Neuronal stem cell (in vitro differentiated cells): ENCODE results near the gene MAT1A.

ENCODE experiments used
- DNase-seq: peaks from one replicate; pipeline ENCODE4 v3.0.0-alpha.2; 2013; ENCODE audit warnings: low spot score
- H2AFZ ChIP-seq: one replicate; pipeline ENCODE4 v1.6.1; 2013; ENCODE audit warnings: mild to moderate bottlenecking, low read length, inconsistent platforms
- H2AK5ac ChIP-seq: 2 replicates; pipeline ENCODE4 v1.6.1; 2013; ENCODE audit warnings: low read depth, mild to moderate bottlenecking, inconsistent platforms, low read length, moderate library complexity, mixed read lengths
- H2BK120ac ChIP-seq: 2 replicates; pipeline ENCODE4 v1.6.1; 2013; ENCODE audit warnings: low read depth, mild to moderate bottlenecking, inconsistent platforms, low read length, moderate library complexity, mixed read lengths
- H2BK12ac ChIP-seq: one replicate; pipeline ENCODE4 v1.6.1; 2013; ENCODE audit warnings: low read length, inconsistent platforms
- H2BK15ac ChIP-seq: 2 replicates; pipeline ENCODE4 v1.6.1; 2013; ENCODE audit warnings: mild to moderate bottlenecking, low read length, inconsistent platforms, mixed read lengths
- H2BK5ac ChIP-seq: one replicate; pipeline ENCODE4 v1.6.1; 2013; ENCODE audit warnings: inconsistent platforms, mild to moderate bottlenecking, low read length, moderate library complexity
- H3K14ac ChIP-seq: one replicate; pipeline ENCODE4 v1.6.1; 2013; ENCODE audit warnings: low read length, inconsistent platforms
- H3K18ac ChIP-seq: 2 replicates; pipeline ENCODE4 v1.6.1; 2013; ENCODE audit warnings: low read length, inconsistent platforms
- H3K23ac ChIP-seq: 2 replicates; pipeline ENCODE4 v1.6.1; 2013; ENCODE audit warnings: low read depth, mild to moderate bottlenecking, mixed read lengths, low read length, inconsistent platforms; ENCODE audit not compliant: poor library complexity
- H3K27ac ChIP-seq: replicated peaks from 3 replicates; pipeline ENCODE4 v1.5.1; 2013; ENCODE audit warnings: low read length, inconsistent platforms
- H3K27me3 ChIP-seq, 3 experiments: 2 replicates each; pipeline ENCODE4 v1.6.1; 2013; ENCODE audit warnings: low read length in 3 of 3, mild to moderate bottlenecking in 2 of 3, inconsistent platforms in 1 of 3, low read depth in 1 of 3, mixed read lengths in 1 of 3, moderate library complexity in 1 of 3; ENCODE audit not compliant: control insufficient read depth in 3 of 3, insufficient read depth in 3 of 3
- H3K36me3 ChIP-seq, 2 donors: replicated peaks in 1 of 2; 2 replicates each; pipeline ENCODE4 v1.6.1; 2013; ENCODE audit warnings: low read length in 2 of 2; ENCODE audit not compliant: control insufficient read depth in 2 of 2, insufficient read depth in 2 of 2
- H3K4ac ChIP-seq: 2 replicates; pipeline ENCODE4 v1.6.1; 2013; ENCODE audit warnings: inconsistent platforms, mild to moderate bottlenecking, low read length, moderate library complexity
- H3K4me1 ChIP-seq, 2 donors: 1 replicate in 1 of 2; 2 replicates in 1 of 2; pipeline ENCODE4 v1.6.1; 2013; ENCODE audit warnings: low read length in 2 of 2, low read depth in 1 of 2; ENCODE audit not compliant: control insufficient read depth in 2 of 2, insufficient read depth in 1 of 2
- H3K4me2 ChIP-seq: one replicate; pipeline ENCODE4 v1.6.1; 2013; ENCODE audit warnings: mild to moderate bottlenecking, low read length, inconsistent platforms; ENCODE audit not compliant: insufficient read depth, poor library complexity, severe bottlenecking
- H3K4me3 ChIP-seq, 2 donors: 2 replicates each; pipeline ENCODE4 v1.5.1; 2013; ENCODE audit warnings: low read length in 2 of 2, mild to moderate bottlenecking in 2 of 2, inconsistent platforms in 1 of 2, moderate library complexity in 1 of 2
- H3K79me1 ChIP-seq: one replicate; pipeline ENCODE4 v1.6.1; 2013; ENCODE audit warnings: low read depth, mild to moderate bottlenecking, inconsistent platforms, low read length, moderate library complexity
- H3K9ac ChIP-seq: one replicate; pipeline ENCODE4 v1.6.1; 2013; ENCODE audit warnings: mild to moderate bottlenecking, low read depth, low read length, inconsistent platforms; ENCODE audit not compliant: poor library complexity
- H3K9me3 ChIP-seq, 2 donors: replicated peaks in 1 of 2; 2 replicates each; pipeline versions ENCODE3 to v1.6.1; 2013; ENCODE audit warnings: low read length in 2 of 2, mild to moderate bottlenecking in 2 of 2, inconsistent platforms in 1 of 2, low read depth in 1 of 2, mixed read lengths in 1 of 2, moderate library complexity in 1 of 2; ENCODE audit not compliant: control insufficient read depth in 2 of 2, insufficient read depth in 1 of 2
- H4K8ac ChIP-seq: one replicate; pipeline ENCODE4 v1.6.1; 2013; ENCODE audit warnings: low read depth, mild to moderate bottlenecking, inconsistent platforms, low read length, moderate library complexity
- H4K91ac ChIP-seq: one replicate; pipeline ENCODE4 v1.6.1; 2013; ENCODE audit warnings: low read length, low read depth, mild to moderate bottlenecking, inconsistent platforms; ENCODE audit not compliant: poor library complexity
- WGBS, 2 donors: extraction: QIAGEN DNeasy Blood & Tissue Kit; methylation state at CpG; one replicate each; pipeline ENCODE4 v1.1.7; 2013; ENCODE audit warnings: missing lambda C conversion rate in 2 of 2, mixed read lengths in 1 of 2; ENCODE audit not compliant: insufficient read length in 2 of 2, insufficient replicate concordance in 1 of 2; ENCODE audit errors: extremely low coverage in 2 of 2; 5-methylcytosine and 5-hydroxymethylcytosine counted together

The MAT1A gene

DNA sequence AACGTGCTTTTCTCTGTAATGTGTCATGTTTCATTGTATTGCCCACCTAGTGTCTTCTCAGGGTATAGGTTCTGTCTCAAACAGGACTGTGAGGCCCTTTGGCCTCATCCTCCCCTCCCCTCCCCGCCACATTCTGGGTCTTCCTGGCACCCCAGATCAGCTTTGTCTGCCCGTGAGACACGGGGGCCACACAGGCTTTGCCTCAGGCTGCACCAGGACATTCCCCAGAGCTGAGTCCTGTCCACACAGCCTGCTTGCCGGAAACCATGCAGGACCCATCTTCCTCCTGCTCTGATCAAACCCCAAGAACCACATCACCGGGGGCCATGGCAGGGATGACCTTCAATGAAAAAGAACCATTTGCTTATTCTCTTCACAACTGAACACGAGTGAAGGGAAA lies 18.6 kb downstream of the MAT1A start:
- Histone ChIP-seq H3K4me3 (no peak overlapping the region), H3K18ac (no peak overlapping the region), H4K91ac (no peak overlapping the region), H3K79me1 (no peaks in the 10 kb centered on the region), H3K14ac (no peak overlapping the region), H3K27me3 (peaks cover 0 to 3% (median 0%) of the 10 kb centered on the region in 3 experiments), H2BK15ac (no peak overlapping the region), H3K23ac (no peak overlapping the region), H4K8ac (no peak overlapping the region), H3K9ac (no peak overlapping the region), H3K36me3 (no peaks in the 10 kb centered on the region), H3K4me2 (no peak overlapping the region), H3K27ac (no peak overlapping the region), H2BK120ac (no peak overlapping the region), H3K4ac (no peak overlapping the region), H2BK12ac (no peak overlapping the region), H3K9me3 (no peaks in the 10 kb centered on the region), H2AK5ac (no peak overlapping the region), H2AFZ (no peak overlapping the region), H3K4me1 (peaks cover 8 to 9% of the 10 kb centered on the region in 2 donors), H2BK5ac (no peak overlapping the region)
- WGBS, 2 donors = no CpG with 5 or more reads among the region's 7 CpGs
- no peak for DNase-seq

DNA sequence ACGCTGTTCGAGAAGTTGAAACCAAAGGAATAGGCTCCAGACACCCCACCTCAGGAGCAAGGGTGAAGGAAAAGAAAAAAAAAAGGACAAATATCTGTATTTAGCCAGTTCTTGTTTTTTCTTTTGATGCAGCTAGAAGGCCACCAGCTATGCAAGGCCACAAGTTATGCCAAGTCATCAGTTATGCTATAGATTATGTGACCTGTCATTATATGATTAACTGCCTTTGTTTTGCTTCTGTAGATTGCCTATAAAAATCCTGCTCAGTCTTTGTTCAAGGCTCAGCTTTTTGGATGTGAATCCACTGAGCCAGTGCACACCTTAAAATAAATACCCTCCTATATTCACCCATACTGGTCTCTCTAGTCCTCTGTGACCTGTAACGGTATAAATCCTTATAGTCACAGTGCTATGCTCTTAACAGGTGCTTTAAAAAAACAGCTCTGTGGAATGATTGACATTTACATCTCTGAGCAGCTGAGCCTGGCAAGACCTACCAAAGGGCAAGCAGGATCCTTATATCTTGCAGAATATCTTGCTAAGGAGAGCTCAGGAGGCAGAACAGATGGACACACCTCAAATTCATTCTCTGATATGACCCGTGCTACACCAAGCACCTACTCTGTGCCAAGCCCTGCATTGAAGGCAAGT lies 20.4 kb downstream of the MAT1A start:
- Histone ChIP-seq H2BK120ac (no peak overlapping the region), H4K91ac (no peak overlapping the region), H2AFZ (no peak overlapping the region), H3K4ac (no peak overlapping the region), H4K8ac (no peak overlapping the region), H3K4me2 (no peak overlapping the region), H3K9ac (no peak overlapping the region), H3K9me3 (no peaks in the 10 kb centered on the region), H3K27ac (no peak overlapping the region), H3K4me1 (peaks cover 9 to 13% of the 10 kb centered on the region in 2 donors), H3K36me3 (no peaks in the 10 kb centered on the region), H3K79me1 (no peaks in the 10 kb centered on the region), H3K18ac (no peak overlapping the region), H2AK5ac (no peak overlapping the region), H3K14ac (no peak overlapping the region), H2BK5ac (no peak overlapping the region), H3K4me3 (no peak overlapping the region), H3K23ac (no peak overlapping the region), H3K27me3 (no peaks in the 10 kb centered on the region), H2BK12ac (no peak overlapping the region), H2BK15ac (no peak overlapping the region)
- DNase-seq = no peak
- WGBS, 2 donors = no CpG with 5 or more reads among the region's 4 CpGs

DNA sequence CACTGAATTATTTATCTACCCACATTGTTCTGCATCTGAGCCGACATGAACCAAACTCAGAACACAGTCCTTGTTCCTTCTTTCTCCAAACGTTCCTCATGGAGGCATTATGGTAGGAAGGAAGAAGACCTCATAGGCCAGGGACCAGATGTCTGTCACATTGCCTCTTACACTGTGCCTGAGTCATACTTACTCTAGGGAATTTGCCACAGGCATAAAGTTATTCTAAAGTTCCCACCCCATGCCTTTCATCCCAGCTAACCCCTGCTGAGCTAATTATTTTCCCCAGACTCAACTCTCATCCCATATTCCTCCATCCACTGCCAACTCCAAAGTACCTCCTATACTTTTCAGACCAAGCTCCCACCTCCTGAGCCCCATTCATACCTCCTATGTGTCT lies 21.2 kb downstream of the MAT1A start:
- Histone ChIP-seq H3K4me2 (no peak overlapping the region), H2AFZ (no peak overlapping the region), H2BK15ac (no peak overlapping the region), H2AK5ac (no peak overlapping the region), H3K4me3 (no peak overlapping the region), H4K91ac (no peak overlapping the region), H2BK120ac (no peak overlapping the region), H3K36me3 (no peaks in the 10 kb centered on the region), H2BK5ac (no peak overlapping the region), H2BK12ac (no peak overlapping the region), H3K18ac (no peak overlapping the region), H3K27ac (no peak overlapping the region), H3K9me3 (no peaks in the 10 kb centered on the region), H3K4me1 (peaks cover 9 to 13% of the 10 kb centered on the region in 2 donors), H3K9ac (no peak overlapping the region), H3K14ac (no peak overlapping the region), H3K27me3 (no peaks in the 10 kb centered on the region), H4K8ac (no peak overlapping the region), H3K79me1 (no peaks in the 10 kb centered on the region), H3K4ac (no peak overlapping the region), H3K23ac (no peak overlapping the region)
- DNase-seq = no peak
- WGBS, 2 donors = no CpG with 5 or more reads among the region's 2 CpGs

DNA sequence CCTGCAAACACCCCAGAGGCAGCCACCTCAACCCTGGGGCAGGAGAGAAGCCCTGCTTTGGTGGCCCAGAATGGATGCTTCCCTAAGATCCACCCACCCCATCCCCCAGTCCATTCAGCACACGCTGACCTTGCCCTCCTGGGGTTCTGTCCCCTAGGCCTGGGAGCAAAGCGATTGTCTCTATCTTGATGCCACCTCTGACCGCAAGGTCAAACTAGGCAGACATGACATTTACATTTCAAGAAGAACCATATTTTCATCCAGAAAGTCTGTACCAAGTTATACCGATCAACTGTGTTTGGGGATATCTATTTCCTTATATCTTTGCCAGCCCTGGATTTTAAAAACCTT lies 23.0 kb downstream of the MAT1A start:
- Histone ChIP-seq H3K4me2 (no peak overlapping the region), H2BK12ac (no peak overlapping the region), H3K4me3 (no peak overlapping the region), H3K4me1 (peaks cover 7 to 10% of the 10 kb centered on the region in 2 donors), H3K9ac (peak overlapping the region; percentile 35), H3K36me3 (no peaks in the 10 kb centered on the region), H4K8ac (no peak overlapping the region), H3K14ac (no peak overlapping the region), H3K23ac (no peak overlapping the region), H3K27me3 (no peaks in the 10 kb centered on the region), H3K27ac (no peak overlapping the region), H2BK15ac (no peak overlapping the region), H3K79me1 (no peaks in the 10 kb centered on the region), H2AK5ac (no peak overlapping the region), H4K91ac (no peak overlapping the region), H2BK120ac (no peak overlapping the region), H2BK5ac (no peak overlapping the region), H2AFZ (peak overlapping the region; percentile 92), H3K18ac (peak overlapping the region; percentile 85), H3K4ac (no peak overlapping the region), H3K9me3 (peaks cover 0 to 5% of the 10 kb centered on the region in 2 donors)
- no CpG with 5 or more reads among the region's 4 CpGs for WGBS, 2 donors
- no peak for DNase-seq
